Stimulated activated CD8-positive, alpha-beta memory T cell treated with anti-CD3 and anti-CD28 coated beads, Interleukin-4, amount 100 ng/mL, for 1 hour (primary cell): ENCODE data around the gene CFAP20DC.
"Not testable (repeated sequence)": the region's sequence is repeated elsewhere in the genome, so short reads cannot be mapped to it uniquely, and the experiment has no call there.

Experiments
- DNase-seq, 2 donors: peaks; one replicate each; pipeline ENCODE4 v3.0.0-alpha.2; 2020; ENCODE audit warnings: low read depth in 2 of 2, low spot score in 1 of 2

CFAP20DC gene

DNA sequence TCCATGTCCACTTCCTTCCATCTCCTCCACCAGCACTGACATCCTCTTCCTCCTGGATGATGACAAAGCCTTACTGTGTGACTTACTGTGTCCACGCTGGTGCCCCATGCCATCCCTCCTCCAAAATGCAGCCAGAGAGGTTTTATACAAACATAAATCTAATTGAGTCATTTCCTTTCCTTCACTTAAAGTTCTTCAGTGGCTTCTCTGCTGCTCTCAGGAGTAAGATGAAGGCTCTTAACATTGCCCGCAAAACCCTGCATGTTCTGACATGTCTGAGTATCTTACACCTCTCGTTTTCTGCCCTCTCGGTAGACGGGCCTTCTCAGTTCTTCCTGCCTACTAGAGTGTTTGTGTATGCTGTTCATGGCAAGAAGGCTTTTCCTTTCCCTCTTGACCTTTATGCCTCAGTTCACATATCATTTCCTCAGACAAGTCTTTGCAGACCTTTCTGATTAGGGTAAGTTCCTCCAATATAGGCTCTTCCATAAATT lies 175.5 kb downstream of the CFAP20DC start:
- no peak for DNase-seq

DNA sequence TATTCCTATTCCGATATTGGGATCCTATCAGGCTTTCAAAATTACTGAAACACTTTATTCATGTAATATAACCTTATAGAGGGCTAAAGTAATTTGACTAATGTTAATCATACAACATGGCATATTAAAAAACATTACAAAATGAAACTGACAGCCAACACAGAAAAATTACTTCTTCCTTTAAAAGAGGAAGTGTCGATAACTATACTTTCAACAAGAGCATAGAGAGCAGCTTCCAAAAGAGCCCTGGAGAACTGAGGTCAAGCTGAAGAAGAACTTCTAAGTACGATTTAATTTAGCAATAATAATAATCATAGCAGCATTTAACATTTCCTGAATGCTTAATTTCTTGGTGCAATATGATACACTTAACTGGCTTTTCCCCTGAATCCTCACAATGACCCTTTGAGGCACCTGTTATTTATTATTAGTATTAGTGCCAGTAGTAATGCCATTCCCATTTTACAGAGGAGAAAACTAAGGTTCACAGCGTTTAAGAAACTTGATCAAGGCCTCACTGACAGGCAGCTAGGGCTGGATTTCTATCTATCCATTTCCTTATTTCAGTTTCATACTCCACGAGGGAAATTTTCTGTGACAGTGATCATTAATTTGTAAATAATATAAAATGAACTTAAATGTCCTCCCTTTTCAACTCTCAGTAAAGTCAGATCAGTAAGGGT lies 181.6 kb downstream of the CFAP20DC start:
- DNase-seq: no peak

DNA sequence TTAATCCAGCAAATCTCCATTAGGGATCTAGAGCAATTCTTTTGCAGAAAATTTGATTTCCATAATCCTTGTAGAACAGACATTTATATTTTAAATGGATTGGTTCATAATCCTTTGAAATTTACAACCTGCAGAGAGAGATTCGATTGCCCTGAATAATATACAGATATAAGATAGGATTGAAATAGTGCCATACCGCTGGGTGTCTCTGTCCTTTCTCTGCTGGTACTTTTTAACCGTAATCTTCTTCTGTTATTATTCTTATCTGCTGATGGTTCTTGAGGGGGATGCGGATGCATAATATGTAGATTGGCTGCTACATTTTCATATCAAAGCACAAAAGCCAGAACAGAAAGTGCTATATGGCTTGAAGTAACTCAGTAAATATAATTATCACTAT lies 182.2 kb downstream of the CFAP20DC start:
- DNase-seq: no peak

DNA sequence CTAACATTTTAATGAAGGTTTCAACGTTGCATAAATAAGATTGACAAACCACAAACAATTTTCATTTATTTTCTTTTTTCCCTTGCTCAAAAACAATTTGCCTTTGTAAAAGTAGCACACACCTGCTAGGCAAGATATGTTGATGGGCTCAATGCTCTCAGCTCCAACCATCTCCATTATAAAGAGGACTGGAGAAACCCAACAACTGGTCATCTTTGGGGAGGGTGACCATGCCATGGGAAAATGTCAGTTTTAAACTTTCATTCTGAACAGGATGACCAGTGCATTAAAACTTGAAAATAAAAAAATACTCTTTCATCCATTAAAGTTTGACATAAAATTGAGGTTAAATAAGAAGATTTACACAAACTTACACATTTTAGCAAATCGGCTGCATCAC lies 183.7 kb downstream of the CFAP20DC start:
- no peak for DNase-seq

DNA sequence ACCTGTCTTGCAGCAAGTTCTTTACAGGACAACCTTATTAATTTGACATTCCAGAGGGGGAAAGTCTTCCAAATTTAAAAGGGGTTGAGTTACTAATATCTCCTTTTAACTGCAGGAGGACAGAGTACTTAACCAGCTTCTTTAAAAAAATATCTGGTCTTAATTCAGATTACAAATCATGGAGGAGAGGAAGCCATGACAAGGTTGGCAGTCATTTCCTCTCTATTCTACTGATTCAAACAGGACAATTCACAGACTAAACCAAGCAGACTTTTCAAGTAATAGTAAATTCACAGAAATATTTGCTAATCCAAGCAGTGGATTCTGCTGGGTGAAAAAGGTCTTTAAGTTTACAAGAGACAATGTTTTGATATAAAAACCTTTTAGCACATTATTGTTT lies 185.3 kb downstream of the CFAP20DC start:
- DNase-seq: no peak

DNA sequence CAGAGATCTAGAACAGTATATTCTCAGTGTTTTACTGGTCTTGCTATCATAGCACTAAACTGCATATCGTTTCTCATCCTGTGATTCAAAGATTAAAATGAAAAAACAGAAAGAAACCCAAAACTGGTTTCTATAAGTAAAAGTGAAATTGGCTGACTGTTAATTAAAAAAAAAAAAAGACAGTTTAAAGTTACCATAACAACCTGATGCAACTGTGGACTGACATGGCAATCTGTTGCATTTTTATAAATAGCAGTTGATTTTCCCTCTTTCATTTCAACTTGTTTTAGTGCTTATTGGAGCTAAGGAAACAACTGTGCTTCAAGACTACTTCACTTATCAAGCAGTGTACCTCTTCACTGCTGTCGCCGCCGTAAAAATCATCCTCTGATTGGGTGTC lies 186.6 kb downstream of the CFAP20DC start:
- no peak for DNase-seq

DNA sequence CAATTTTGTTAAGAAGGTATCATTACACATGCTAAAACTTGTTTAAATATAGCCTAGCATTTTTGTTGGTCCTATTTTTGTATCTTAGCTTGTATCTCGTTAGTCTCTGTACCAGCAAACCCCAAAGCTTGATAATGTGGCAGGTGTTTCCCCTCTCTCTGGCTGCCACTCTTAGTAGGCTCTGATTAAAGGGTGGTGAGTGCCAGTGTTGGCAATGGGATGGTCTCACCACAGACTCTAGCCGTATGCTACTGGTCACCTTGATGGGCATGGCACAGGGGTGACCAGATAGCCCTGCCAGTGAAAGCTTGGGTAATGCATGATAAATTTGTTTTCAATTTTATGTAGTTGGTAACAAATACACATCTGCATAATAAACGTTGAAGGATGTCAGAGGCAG lies 188.3 kb downstream of the CFAP20DC start:
- no peak for DNase-seq

DNA sequence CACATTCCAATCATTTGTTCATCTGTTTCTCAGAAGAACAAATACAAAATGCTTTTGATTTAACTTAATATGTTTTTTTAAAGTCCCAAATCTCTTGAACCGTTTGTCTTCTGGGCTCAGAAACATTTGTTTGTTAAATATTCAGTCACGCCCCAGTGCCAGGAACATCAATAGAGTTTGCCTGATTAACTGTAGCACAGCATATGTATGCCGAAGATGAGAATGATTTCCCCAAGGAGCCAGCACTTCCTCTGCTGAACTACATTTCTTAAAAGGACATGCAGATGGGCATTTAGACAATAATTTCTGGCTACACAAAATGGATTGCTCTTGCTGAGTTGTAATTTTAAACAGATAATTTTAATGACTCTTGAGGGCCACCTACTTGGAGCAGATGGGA lies 191.7 kb downstream of the CFAP20DC start:
- DNase-seq: no peak

DNA sequence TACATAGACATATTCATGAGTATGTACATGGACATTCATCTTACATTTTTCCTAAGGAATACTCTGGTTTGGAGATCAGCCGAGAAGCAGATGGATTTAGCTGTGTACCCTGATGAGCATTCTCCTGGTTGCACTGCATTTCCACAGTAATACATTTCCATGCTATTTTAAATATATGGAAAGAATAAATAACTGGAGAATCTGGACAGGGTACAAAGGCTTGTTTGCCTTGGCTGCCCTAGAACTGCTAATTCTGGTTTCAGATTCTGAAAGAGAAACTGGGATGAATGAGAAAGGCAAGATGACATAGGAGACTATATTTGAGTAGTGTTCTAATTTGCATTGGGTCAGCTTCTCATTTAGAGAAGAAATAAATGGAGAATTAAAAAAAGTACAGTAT lies 192.4 kb downstream of the CFAP20DC start:
- no peak for DNase-seq

DNA sequence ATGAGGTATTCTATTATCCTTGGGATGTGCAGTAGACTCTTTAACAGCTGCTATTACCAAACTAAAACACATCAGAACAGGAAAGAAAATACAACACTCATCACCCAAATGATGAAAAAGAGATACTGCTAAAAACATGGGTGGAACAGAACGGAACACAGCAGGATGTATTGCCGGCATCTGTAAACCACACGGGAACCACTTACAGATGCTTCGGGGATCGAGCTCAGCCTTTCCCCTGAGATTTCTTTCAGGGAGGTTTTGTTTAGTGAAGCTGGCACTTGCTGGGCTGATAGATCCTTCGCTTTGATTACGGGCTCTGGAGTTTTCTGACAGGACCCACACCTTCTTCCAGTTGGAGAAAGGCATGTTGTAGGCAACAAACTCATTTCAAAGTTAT lies 201.0 kb downstream of the CFAP20DC start:
- no peak for DNase-seq

DNA sequence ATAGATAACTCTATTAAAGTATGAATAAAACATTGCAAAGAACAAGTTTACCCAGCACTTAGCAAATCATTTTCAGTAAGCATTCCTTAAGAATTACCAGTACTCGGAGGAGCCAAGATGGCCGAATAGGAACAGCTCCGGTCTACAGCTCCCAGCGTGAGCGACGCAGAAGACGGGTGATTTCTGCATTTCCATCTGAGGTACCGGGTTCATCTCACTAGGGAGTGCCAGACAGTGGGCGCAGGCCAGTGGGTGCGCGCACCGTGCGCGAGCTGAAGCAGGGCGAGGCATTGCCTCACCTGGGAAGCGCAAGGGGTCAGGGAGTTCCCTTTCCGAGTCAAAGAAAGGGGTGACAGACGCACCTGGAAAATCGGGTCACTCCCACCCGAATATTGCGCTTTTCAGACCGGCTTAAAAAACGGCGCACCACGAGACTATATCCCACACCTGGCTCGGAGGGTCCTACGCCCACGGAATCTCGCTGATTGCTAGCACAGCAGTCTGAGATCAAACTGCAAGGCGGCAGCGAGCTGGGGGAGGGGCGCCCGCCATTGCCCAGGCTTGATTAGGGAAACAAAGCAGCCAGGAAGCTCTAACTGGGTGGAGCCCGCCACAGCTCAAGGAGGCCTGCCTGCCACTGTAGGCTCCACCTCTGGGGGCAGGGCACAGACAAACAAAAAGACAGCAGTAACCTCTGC lies 207.6 kb downstream of the CFAP20DC start:
- not testable (repeated sequence) for DNase-seq

DNA sequence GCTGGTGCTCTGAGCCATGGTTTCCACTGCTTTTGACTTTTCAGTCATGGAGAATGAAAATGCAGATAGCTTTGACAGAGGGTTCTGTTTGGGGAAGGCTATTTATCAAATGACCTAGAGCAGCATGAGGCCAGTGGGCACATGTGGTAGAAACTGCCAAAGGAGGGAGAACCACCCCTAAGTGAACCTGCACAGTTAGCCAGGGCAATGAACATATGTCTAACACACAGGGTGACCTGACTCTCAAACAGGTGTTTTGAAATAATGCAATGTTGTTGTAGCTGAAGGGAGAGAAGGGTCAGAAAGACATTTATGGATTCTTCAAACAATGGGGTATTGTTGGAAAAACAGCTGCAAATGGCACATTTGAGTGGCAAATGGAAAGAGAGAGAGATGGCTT lies 208.9 kb downstream of the CFAP20DC start:
- no peak for DNase-seq

DNA sequence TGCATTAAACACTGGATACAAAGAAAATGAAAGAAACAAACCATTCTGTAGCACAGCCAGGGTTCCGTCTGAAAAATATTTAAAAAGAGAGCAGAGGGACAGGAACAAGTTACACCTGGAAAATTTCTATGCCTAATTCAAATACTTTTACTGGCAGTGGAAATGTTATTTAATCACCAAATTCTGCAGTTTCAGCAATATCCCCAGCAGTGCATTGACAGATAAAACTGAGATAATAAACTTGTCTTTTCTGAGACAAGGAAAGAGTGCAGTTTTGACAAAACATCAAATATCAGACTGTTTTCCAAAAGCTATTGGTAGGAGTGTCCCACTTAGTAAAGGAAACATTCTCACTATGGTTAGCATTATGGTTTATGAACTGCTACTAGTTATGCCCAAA lies 209.9 kb downstream of the CFAP20DC start:
- no peak for DNase-seq

DNA sequence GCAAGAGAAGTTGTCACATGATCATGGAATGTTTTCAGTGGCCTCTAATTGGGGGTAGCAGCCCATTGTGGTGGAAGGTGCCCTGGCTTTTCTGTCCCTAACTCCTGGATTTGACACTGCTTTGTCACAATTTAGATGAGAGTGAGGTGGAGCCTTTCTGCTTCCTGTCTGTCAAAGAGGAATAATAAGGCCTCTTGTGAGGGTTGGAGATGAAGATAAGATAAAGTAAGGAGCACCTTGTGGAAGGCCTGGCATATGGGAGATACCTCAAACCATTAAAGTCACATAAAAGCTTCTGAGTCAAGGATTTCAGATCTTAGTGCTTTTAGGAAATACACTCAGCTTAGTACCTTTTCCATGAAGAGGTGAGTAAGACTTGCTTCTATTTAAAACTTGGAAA lies 210.6 kb downstream of the CFAP20DC start:
- DNase-seq: no peak

DNA sequence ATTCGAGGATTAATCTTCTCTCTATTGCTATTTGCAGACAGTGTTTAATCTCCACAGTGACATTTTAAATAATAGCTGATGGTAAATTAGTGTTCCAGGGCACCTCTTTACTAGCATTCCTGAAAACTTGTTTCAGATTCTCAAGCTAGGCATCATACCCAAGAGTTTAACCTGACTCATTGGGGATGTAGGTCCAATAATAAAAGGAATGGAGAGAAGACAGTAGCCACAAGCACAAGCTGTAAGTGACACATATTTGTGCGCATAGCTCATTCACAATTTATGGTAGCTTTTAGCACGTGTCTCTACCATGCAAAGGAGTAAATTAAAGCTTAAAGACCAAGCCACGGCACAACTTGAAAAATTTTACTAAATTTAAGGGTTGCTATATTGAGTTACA lies 212.0 kb downstream of the CFAP20DC start:
- no peak for DNase-seq

DNA sequence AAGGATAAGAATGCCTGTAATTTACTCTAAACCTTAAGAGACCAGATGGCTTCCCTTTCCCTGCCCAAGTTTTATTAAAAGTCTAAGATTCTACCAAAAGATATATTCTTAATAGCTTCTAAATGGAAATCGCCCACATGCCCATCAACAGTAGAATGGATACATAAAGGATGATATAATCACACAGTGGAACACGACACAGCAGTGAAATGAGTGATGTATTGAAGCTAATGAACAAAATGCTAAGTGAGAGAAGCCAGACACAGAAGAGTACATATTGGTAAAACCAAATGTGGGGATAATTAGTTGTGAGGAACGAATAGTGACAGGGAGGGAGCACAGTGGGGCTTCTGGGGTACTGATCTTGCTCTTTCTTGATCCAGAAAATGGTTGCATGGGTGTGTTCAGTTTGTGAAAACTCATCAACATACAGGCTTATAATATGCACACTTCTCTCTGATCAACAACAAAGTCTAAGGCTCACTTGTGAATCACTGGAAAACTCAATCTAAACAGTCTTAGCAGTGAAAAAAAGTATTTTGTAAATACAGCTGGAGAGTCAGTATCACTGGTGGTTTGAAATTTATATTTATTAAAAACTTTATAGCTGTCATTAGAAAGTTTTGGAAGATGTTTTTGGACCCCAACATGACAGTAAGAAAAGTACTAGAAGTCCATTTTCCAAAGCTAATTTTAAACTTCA lies 212.5 kb downstream of the CFAP20DC start:
- no peak for DNase-seq

DNA sequence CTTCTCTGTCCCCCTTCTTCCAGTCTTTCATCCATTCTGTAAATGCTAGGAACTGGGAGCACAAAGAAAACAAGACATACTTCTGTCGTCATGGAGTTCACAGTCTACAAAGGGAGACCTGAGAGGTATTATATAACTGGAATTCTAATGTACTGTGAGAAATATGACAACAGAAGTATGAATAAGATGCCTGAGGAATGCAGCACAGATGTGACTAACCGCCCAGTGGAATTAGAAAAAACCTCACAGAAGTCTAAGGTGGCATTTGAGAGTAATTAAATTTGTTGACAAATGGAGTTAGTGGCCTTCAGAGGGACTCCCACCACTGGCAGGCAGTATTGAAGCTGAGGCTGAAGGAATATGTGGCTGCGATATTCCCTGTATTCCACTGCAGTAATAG lies 214.7 kb downstream of the CFAP20DC start:
- no peak for DNase-seq

DNA sequence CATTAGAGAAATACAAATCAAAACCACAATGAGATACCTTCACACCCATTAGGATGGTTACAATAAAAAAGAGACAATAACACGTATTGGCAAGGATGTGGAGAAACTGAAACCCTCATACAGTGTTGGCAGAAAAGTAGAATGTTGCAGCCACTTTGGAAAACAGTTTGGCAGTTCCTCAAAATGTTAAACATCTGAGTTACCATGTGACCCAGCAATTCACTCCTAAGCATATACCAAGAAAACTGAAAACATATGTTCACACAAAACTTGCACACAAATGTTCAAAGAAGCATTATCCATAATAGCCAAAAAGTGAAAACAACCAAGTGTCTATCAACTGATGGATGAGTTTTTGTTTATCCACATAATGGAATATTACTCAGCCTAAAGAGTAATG lies 216.3 kb downstream of the CFAP20DC start:
- no peak for DNase-seq

DNA sequence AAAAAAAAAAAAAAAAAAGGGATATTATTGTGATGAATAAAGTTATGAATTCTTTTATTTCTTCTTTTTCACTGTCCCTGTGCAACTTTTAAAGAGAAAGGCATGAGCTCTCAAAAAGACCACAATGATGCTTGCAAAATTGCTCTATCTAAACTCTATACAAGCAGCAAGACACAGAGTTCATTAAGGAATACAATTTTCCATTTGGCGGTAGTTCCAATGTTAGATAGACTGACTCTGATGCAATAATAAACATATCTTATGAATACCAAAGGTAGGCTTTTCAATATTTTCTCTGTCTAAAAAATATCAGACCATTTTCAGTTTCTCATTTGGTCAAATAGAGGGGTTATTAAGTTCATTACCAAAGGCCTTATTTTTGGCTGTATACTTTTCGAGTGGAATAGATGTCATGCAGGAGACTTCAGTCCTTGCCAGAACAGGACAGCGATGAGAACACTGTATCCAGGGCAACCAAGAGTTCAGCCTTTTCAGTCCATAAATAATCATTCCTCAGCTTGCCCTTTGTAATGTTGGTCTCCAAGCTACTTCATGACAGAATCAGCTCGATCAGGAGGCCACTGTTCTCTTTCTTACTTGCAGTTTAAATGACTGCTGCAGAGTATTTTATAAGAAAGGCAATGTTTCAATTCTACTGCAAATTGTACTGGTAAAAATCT lies 220.4 kb downstream of the CFAP20DC start:
- DNase-seq: no peak

DNA sequence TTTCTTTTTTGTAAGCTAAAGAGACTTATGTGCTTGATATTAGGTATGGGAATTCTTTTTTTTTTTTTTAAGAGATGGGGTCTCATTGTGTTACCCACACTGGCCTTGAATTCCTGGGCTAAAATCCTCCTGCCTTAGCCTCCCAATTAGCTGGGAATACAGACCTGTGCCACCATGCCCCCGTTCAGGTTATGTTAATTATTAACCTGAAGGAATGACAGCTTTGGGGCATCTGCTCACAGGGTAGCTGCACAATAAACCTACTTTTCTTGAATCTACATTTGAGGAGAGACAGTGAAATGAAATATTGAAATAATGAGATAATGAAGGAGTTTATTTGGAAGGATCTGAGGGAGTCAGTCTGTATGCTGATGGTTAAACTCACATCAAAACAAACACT lies 225.0 kb downstream of the CFAP20DC start:
- no peak for DNase-seq

DNA sequence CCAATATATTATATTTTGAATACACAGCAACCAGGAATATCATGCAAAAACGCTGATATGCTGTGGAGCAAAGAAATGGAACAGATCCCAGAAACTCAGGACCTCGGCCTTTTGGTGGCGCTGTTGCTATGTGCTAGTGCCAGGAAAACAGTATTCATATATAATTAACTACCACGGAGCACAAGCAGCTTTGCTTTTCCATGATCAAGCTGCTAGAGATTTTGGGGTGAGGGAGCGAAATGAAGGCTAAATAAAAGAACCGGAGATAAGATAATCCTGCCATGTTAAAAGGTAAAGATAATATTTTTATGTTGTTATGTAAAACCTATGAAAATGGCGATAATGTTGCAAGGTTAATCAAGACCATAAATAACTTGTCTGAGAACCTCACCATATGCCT lies 225.5 kb downstream of the CFAP20DC start:
- no peak for DNase-seq
